Measurements from ENCODE around the gene CABLES1.

CABLES1 gene

DNA sequence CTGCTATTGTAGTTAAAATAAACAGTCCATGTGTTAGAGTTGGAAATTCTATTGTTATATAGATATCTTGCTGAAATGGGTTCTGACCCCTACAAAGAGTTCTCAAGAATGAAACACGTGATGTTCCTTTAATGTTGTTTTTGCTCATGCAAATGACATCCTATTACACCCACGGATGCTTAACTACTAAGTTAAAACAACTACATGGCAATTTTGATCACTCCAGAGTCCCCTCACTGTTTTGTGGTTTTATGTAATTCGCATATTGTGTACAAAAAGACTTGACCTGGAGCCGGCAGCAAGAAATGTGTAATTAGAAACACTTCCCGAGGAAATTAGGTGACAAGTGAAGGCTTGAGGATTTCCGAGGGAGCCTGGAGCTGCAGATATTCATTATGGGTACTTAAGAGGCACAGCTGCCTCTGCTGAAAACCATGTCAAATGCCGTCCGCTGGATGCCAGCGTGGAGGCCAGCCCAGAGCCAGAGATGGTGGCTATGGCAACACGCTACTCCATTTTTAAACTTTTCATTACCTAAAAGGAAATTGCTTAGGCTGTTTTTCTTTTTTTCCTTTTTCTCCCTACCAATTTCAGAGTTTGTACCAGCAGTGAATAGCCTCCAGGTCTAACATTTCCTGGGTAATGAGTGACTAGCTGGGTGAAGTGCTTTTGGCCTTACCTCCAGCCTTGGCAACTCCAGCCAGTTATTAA lies 21.0 kb upstream of the CABLES1 start:
- peak; percentile 21 for DNase-seq

DNA sequence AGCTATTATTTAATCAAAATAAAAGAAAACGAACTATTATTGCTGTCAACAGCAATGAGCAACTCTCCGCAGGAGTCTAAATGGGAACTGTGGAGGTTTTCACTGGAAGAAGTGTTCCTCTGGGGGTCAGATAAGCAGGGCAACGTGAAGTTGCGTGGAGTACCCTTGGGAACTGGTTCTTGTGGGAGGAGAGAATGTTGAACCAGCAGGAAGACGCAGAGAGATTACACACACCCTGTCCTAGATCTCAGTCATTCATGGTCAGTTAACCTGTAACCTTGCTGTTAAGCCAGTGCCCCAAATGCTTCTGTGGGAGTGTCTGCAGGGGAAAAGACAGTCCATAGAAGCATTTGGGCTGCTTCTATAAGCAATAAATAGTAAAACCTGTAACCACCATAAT lies 20.4 kb upstream of the CABLES1 start:
- no peak for DNase-seq

DNA sequence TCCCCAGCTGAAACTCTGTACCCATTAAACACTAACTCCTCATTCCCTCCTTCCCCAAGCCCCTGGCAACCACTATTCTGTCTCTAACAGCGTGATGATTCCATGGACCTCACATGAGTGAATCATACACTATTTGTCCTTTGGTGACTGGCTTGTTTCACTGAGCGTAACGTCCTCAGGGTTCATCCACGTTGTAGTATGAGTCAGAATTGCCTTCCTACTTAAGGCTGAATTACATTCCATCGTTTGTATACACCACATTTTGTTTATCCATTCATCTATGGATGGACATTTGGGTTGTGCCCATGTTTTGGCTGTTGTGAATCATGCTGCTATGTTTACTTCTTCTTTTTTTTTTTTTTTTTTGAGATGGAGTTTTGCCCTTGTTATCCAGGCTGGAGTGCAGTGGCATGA lies 19.6 kb upstream of the CABLES1 start:
- DNase-seq = peak; percentile 92

DNA sequence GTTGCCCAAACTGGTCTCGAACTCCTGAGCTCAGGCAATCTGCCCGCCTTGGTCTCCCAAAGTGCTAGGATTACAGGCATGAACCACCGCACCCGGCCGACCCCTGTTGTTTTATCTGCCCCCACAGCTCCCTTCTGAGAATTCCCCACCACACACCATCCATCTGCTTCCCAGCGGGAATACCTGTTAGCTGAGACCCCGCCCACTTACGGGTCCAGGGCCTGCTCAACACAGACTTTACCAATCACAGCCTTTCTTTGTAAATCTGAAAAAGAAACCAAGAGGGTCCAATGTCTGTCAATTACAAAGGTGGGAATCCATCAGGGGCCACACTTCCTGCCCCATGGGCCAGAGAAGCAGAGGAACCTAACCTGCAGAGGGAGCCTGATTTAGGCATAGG lies 14.2 kb upstream of the CABLES1 start:
- no peak for DNase-seq

DNA sequence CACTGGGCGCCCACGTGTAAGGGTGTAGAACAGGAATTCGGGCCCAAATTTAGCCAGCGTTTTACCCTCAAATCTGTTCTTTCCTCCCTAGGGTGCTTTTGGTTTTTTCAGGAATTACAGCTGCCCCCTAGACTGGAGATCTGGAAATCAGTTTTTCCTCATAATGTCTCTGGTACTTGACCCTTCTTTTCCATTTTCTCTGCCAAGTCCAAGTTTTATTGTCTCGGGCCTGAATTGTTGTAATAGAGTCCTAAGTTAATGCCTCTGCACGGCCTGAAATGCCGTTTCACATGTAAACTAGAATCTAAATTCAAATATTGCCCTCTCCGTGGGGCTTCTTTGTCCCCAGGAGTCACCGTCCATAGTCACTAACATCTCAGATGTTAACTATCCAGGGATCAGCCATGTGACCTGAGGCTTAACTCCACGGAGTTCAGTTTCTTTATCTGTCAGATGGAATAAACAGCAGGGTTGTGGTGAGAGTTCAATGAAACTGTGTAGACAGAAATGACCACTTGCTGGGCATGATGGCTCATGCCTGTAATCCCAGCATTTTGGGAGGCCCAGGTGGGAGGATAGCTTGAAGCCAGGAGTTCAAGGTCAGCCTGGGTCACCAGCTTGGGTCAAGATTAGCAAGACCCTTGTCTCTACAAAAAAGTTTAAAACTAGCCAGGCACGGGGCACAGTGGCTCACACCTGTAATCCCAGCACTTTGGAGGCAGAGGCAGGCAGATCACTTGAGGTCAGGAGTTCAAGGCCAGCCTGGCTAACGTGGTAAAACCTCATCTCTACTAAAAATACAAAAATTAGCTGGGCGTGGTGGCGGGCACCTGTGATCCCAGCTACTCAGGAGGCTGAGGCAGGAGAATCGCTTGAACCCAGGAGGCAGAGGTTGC lies 12.7 kb upstream of the CABLES1 start:
- DNase-seq = no peak

DNA sequence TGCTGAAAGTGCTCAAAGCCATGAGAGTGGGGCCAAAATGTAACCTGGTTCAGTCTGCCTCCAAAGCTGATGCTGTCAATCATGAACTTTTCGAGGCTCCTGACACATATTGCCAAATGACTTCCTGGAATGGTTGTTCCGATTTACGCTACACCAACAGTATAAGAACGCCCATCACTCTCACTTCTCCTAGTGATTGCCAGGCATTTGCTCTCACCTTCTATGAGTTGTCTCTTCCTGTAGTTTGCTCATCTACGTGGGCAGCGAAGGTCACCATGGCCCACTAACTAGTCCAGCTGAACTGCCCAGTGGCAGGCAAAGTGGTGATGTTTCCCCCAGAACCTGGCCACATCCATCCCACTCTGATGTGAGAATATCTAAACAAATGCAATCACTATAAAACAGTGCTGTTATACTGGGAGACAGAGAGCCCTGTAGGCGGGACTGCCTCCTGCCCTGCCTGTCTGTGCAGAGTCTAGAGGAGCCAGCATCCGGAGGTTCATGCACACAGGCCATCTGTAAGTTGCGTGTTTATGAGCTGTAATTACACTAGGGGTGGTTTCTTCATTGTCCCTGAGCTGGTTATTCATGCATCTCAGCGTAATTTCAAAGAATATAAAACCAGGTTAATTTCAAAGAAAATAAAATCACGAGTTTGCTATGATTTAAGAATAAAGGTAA lies 8.8 kb upstream of the CABLES1 start:
- DNase-seq = no peak

DNA sequence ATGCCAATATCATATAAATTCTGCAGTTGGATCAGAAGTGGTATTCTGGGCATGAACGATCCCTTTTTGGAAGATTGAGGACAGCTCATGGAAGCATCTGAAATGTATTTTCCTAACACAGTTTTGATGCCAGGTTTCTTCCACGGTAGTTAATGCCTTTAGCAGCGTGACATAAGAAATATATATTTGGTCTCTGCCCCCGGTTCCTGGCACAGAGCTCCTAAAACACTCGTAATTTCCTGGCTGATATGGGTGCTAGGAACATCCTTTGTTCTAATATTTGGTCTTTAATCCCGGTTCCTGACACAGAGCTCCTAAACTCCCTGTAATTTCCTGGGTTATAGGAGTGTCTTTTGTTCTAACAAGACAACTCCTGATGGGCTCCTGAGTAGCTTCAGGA lies 8.2 kb upstream of the CABLES1 start:
- no peak for DNase-seq

DNA sequence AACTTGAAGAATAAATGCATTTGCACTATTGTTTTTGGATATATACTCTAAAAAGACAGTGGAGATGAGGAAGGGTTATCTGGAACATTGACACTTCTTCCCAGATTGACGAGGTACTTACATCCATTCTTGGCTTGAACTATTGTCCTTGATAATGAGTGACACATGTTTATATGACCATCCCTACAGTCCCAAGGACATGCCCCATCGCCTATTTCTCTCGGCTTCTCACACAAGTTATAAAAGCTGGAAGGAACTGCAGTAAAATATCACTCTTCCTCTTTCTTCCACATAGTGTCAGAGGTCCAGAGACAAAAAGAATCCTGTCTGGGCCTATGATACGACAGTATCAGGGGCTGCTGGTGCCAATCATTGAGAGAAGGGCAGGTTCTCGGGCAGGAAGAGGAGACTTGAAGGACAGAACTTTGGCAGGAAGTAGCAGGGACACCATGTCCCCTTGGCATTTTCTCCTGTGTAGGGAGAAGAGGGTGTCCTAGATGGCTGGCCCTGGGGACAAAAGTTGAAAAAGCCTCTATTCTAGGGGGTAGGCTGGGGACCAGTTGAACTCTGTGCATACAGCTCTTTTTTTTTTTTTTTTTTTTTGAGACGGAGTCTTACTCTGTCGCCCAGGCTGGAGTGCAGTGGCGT lies 5.8 kb upstream of the CABLES1 start:
- DNase-seq = no peak

DNA sequence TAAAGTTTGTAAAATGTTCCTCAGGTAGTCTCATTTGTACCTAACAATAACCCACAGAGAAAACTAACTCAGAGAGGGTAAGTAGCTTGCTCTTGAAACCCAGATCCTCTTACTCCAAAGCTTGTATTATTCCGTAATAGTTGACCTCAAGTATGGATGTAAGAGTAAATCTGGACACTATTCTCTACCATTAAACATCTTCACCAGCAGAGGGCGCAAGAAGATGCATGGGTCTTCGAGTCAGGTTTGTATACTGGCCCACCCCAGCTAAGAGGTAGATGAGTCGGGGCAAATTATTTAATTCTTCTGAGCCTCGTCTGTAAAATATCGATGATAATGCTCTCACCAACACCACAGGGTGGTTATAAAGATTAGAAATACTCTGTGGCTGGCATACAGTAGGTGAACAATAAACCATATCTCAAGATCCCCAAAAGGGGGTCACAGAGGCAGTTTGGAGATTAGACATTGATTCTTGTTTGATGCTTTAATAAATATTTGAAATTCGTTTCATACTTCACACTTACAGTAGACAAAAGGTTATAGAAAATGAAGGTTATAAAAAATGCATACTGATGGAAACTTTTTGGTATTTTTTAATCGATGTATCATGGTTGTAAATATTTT lies 3.5 kb upstream of the CABLES1 start:
- peak; percentile 81 for DNase-seq

DNA sequence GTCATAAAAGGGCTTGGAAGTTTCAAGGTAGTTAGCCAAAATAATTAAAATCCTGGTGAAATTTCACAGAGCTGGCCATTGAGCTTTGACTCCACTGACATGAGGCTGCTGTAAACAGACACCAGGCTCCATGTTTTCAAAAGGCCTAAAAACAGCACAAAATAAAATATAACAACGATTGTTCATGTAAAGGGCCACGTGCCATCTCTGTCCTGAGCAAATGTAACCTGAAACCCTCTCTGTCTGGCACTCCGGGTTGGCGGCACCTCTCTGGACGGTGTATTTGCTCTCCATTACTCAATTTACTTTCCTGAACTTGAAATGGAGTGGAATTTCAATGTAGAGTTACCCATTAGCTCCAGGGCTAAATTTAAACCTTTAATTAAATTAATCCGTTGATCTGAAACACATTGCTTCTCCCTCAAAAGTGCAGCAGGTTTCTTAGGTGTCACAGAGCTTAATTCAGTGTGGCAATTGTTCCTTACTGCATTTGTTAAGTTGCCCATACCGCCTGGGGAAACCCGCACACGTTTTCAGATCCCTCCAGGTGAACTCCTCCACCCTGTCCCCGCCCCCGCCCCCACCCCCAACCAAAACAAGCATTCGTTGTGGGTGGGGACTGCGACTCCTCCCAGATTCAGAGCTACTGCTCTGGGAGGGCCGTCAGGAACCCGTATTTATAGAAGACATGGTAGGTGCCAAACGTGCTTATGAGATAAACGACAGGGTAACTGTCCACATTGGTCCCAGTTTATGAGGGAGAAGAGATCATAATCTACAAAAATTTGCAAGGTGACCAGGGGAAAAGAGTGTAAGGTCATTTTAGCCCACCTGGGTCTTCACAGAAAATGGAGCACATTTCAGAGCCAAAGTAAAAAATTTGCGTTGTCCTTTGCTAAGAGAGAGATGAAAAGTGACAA lies 1.2 kb upstream of the CABLES1 start:
- DNase-seq = no peak

DNA sequence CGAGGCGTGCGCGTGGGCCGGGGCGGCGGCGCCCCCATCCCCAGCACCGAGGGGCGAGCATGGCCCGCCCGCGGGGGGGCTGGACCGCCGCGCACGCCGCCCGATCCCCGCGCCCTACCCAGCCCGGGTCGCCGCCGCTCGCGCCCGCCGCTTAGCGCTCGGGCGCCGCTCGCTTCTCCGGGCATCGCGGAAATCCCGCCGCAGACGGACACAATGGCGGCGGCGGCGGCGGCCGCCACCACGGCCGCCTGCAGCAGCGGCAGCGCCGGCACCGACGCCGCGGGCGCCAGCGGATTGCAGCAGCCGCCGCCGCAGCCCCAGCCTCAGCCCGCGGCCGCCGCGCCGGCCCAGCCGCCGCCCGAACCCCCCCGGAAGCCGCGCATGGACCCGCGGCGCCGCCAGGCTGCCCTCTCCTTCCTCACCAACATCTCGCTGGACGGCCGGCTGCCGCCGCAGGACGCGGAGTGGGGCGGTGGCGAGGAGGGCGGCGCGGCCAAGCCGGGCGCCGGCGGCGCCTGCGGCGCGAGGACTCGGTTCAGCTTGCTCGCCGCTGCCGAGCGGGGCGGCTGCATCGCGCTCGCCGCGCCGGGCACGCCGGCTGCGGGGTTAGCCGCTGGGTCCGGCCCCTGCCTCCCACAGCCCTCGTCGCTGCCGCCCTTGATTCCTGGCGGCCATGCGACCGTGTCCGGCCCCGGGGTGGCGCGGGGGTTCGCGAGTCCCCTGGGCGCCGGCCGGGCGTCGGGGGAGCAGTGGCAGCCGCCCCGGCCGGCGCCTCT lies 453 bp downstream of the CABLES1 start:
- DNase-seq = peak; percentile 44

DNA sequence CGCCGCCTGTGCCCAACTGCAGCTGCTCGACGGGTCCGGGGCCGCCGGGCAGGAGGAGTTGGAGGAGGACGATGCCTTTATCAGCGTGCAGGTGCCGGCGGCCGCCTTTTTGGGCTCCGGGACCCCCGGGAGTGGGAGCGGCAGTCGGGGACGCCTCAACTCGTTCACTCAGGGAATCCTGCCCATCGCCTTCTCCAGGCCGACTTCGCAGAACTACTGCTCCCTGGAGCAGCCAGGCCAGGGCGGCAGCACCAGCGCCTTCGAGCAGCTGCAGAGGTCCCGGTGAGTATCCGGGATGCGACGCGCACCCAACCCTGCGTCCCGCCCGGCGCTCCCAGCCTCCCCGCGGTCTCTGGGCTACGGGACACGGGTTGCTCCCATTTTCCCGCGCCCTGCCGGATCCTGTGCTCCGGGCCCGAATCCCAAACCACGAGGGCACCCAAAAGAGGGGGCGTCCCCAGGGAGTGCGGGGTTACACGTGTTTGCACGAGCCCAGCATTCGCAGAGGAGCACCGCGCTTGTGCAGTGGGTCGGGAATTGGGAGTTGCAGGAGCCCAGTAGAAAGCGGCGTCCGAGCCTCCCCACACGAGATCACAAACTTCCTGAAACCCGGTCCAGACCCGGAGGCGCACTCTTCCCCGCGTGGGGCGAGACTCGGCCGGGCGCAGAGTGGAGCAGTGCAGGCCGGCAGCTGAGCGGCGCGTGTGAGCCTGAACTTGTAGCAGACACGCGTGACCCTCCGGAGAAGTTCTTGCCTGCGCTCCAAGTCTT lies 1.2 kb downstream of the CABLES1 start:
- peak; percentile 16 for DNase-seq

DNA sequence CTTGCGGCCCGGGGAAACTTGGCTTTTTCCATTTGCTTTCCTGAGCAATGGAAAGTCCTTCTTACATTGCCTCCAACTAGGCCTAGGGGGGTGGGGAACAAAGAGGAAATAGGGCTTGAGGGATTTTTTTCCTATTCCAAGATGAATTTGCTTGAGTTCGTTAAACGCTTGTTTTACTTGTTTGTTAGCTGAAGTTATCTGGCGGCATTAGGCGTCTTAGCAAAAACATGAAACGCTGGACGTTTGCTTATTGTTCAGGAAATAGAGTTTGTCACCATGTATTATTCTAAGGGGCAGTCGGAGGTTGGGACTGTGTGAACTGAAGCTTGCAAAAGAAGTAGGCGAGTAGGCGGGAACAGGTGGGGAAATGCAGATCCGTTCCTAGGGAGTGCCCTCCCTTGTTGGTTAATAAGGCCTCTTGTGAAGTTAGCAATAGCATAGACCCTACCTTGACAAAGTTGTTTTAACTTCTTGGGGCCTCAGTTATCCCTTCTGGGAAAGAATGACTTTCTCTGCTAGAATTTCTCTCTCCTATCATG lies 1.9 kb downstream of the CABLES1 start:
- DNase-seq = no peak

DNA sequence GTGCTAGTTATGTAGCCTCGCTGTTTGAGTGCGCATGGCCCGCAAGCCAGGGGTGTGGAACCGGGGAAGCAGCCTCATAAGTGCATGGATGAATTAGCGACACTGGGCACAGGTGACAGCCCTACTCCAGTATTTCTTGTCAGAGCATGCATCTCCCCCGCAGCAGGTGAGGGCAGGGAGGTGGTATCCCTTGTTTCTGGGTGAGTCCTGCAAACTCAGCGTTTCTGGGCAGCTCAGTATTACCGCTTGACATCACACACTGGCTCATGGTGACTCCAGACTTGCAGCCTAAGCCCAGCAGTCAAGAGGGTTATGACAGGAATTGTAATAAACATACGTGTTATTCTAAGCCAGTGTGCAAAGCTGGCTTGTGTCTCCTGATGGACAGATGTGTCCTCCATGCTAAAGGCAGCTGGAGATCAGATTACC lies 2.5 kb downstream of the CABLES1 start:
- DNase-seq = no peak

DNA sequence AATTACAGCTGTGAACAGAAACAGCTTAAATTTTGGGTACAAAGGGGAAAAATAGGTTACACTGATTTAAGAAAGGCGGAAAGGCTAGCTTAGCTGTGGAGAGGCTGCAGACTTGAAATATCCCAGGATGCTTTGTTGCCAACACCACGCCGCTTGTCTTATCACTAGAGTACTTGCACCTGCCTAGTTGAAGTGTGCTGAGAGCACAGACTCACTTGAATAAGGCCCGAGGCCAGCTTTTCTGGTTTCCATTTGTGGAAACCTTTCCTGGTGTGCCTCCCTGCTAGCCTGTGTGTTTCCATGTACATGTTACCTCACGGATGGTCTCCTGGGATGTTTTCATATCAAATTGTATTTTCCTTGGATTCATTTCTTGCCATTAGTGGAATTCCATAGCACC lies 3.2 kb downstream of the CABLES1 start:
- no peak for DNase-seq

DNA sequence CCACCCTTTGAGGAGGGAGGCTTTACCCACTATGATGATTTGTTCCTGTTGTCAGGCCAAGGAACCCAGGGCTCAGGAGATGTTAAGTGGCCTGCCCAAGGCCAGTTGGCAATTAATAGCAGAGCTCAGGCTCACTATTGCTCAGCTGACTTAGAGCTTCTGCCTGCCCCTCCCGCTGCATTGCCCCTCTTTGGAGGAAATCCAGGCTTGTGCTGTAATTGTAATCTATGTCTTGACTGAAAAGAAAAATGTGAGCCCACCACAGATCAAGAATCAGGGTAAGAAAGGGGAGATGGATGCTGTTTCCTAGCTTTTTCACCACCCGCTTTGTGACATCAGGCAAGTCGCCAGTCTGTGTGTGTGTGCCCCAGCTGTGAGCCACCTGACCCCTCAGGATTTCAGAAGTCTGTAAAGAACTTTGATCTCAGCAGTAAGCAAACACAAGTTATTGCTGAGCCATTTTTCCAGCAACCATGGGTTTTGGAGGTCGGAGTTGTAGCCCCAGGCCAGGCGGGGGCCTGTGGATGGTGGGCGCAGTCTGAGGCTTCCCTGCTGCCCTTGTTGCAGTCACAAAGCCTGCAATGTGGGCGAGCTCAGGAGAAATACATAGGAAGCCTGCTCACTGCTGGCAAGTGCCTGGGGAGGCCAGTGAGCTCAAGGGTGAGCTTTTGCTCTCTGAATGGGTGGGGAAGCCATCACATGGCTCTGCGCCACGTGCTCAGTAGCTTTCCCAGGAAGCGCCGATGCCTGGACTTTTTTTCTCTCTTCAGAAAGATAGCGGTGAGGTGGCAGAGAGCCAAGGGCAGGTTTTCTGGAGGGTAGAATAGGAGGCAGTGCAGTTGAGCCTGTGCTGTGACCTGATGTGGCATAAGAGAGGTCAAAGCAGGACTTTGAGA lies 6.1 kb downstream of the CABLES1 start:
- no peak for DNase-seq

DNA sequence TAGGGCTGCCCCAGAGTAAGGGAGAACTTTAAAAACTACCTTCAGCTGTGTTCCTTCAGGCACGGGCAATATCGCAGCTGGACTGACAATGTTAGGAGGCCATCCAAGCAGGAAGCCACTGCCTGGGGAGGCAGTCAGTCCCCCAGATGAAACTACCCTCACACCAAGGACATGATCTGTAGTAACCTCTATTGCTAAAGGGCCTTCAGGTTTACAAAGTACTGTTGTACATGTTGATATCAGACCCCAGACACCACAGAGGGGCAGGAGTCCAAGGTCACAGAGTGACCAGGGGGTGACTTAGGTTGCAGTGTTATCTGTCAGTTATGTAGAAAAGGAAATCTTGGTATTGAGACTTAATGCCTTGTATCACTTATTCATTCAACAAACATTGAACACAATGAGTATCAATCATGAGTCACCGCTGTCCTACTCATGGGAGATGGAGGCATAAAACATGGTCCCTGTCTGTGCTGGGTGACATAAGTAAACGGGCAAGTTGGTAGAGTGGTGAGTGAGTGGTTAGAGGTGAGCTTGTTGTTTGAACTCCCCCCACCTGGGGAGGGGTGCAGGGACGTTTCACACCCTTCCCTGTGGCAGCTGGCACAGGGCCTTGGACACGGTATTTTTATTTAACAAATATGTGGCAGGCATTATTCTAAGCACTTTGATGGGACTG lies 7.1 kb downstream of the CABLES1 start:
- no peak for DNase-seq

Data from fibroblast of skin of abdomen (primary cell).